HepG2 (cell line): ENCODE measurements around the gene PCBP1. TPM values are rescaled to one million over a fixed set of nuclear protein-coding genes. Genes with fewer than 3 reads are reported as not detected.

Source experiments
- ASH2L ChIP-seq: fragments of 300-600, 200-600 bp; sonication (generic); IDR thresholded peaks from 2 replicates; pipeline ENCODE4 v1.7.0; 2017; ENCODE audit warnings: low read depth, mild to moderate bottlenecking, moderate library complexity, mixed read lengths, low read length; ENCODE audit not compliant: insufficient read length
- FLYWCH1 ChIP-seq: sonication (generic); formaldehyde crosslinking; IDR thresholded peaks from 2 replicates; pipeline ENCODE4 v1.8.1; 2023; ENCODE audit warnings: mild to moderate bottlenecking, missing genetic modification reagents
- HMG20A ChIP-seq: IDR thresholded peaks from 2 replicates; pipeline ENCODE4 v1.6.1; 2016; ENCODE audit warnings: borderline replicate concordance
- KIAA2018 ChIP-seq: sonication (generic); formaldehyde crosslinking; IDR thresholded peaks from 2 replicates; pipeline ENCODE4 v1.5.0; 2020; ENCODE audit warnings: mild to moderate bottlenecking, missing genetic modification reagents, borderline replicate concordance
- KLF12 ChIP-seq: sonication (generic); formaldehyde crosslinking; IDR thresholded peaks from 2 replicates; pipeline ENCODE4 v1.4.0; 2020; ENCODE audit warnings: missing genetic modification reagents, borderline replicate concordance
- NFIC ChIP-seq: IDR thresholded peaks from 2 replicates; pipeline ENCODE4 v1.6.1; 2012; ENCODE audit warnings: mild to moderate bottlenecking, low read length, inconsistent platforms
- TIGD3 ChIP-seq: sonication (generic); formaldehyde crosslinking; IDR thresholded peaks from 2 replicates; pipeline ENCODE4 v1.5.1; 2020; ENCODE audit warnings: mild to moderate bottlenecking, missing genetic modification reagents, borderline replicate concordance
- ZNF205 ChIP-seq: IDR thresholded peaks from 2 replicates; pipeline ENCODE4 v1.6.1; 2018; ENCODE audit warnings: missing biosample characterization, missing genetic modification reagents
- ZNF501 ChIP-seq: sonication (generic); formaldehyde crosslinking; IDR thresholded peaks from 2 replicates; pipeline ENCODE4 v1.5.1; 2020; ENCODE audit warnings: mild to moderate bottlenecking, moderate library complexity, missing genetic modification reagents
- ZNF749 ChIP-seq: sonication (generic); formaldehyde crosslinking; IDR thresholded peaks from 2 replicates; pipeline ENCODE4 v1.8.0; 2022; ENCODE audit warnings: mild to moderate bottlenecking, missing genetic modification reagents, moderate library complexity, borderline replicate concordance
- ZNF792 ChIP-seq: IDR thresholded peaks from 2 replicates; pipeline ENCODE4 v1.6.1; 2016
- polyA plus RNA-seq, 8 experiments: library from polyadenylated mRNA; depleted of rRNA in 3 of 8; stranded (reverse) in 7 of 8; unstranded in 1 of 8; fragments of >200 nt; fragmentation: Illumina TruSeq in 4 of 8; extraction: Trizol in 4 of 8; gene quantifications; 2 replicates each; pipeline versions ENCODE4 v1.2.1 to v1.2.3, GENCODE V29; 2011 to 2016; ENCODE audit warnings: low read depth in 4 of 8, missing spikeins in 1 of 8, mixed read lengths in 1 of 8; ENCODE audit not compliant: insufficient read depth in 1 of 8
- total RNA-seq, 5 experiments: library from RNA; depleted of rRNA; stranded (reverse); fragments of >200 nt; fragmentation: Illumina TruSeq; extraction: Trizol; gene quantifications; 2 replicates each; pipeline ENCODE4 v1.2.3, GENCODE V29; 2016; ENCODE audit warnings: low read depth in 1 of 5
- TF ChIP-seq, protein P1 (sequence below): sonication (generic); formaldehyde crosslinking; IDR thresholded peaks from 2 replicates; pipeline ENCODE4 v1.4.0; 2020; ENCODE audit warnings: missing genetic modification reagents
- TF ChIP-seq, protein P2 (sequence below): sonication (generic); formaldehyde crosslinking; IDR thresholded peaks from 2 replicates; pipeline ENCODE4 v1.4.0; 2020; ENCODE audit warnings: missing genetic modification reagents

Gene PCBP1
- total and polyA plus RNA-seq, 2 of the 13 experiments (the other 11 are each of a cell fraction or from before 2014, with no cell fraction given): 32.0 to 137 TPM

DNA sequence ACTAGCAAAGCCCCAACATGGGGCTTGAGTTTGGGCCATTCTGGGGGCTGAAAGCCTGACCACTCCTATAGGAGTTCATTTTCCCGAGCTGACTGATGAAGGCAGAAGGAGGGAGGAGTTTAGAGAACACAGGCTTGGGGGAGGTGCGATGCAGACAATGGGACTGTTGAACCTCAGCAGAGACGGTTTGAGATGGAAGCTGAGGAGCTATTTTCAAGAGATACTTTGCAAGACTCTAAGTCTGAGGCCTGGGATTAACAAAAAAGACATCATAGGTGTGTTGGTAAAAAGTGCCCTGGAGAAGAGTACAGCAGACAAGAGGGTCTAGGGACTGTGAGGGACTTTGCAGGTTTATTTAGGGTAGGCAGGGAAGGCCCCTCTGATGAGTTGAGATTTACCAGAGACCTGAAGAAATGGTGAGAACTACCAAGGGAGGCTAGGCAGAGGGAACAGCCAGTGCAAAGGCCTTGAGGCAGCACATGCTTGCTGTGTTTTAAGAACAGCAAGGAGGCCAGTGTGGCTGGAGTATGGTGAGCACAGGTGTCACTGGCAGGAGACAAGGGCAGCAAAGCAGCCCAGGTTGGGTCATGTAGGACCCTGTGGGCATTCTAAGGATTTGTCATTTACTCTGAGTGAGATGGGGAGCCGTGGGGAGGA lies 31.6 kb downstream of the PCBP1 start (continued):
- TF ChIP-seq, protein P1, sequence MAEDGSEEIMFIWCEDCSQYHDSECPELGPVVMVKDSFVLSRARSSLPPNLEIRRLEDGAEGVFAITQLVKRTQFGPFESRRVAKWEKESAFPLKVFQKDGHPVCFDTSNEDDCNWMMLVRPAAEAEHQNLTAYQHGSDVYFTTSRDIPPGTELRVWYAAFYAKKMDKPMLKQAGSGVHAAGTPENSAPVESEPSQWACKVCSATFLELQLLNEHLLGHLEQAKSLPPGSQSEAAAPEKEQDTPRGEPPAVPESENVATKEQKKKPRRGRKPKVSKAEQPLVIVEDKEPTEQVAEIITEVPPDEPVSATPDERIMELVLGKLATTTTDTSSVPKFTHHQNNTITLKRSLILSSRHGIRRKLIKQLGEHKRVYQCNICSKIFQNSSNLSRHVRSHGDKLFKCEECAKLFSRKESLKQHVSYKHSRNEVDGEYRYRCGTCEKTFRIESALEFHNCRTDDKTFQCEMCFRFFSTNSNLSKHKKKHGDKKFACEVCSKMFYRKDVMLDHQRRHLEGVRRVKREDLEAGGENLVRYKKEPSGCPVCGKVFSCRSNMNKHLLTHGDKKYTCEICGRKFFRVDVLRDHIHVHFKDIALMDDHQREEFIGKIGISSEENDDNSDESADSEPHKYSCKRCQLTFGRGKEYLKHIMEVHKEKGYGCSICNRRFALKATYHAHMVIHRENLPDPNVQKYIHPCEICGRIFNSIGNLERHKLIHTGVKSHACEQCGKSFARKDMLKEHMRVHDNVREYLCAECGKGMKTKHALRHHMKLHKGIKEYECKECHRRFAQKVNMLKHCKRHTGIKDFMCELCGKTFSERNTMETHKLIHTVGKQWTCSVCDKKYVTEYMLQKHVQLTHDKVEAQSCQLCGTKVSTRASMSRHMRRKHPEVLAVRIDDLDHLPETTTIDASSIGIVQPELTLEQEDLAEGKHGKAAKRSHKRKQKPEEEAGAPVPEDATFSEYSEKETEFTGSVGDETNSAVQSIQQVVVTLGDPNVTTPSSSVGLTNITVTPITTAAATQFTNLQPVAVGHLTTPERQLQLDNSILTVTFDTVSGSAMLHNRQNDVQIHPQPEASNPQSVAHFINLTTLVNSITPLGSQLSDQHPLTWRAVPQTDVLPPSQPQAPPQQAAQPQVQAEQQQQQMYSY (CRISPR knock-in tag): no peak
- TF ChIP-seq ZNF501 (CRISPR knock-in tag): no peak
- TF ChIP-seq KLF12 (CRISPR knock-in tag): no peak
- no peak for TF ChIP-seq HMG20A (CRISPR knock-in tag)
- TF ChIP-seq, protein P2, sequence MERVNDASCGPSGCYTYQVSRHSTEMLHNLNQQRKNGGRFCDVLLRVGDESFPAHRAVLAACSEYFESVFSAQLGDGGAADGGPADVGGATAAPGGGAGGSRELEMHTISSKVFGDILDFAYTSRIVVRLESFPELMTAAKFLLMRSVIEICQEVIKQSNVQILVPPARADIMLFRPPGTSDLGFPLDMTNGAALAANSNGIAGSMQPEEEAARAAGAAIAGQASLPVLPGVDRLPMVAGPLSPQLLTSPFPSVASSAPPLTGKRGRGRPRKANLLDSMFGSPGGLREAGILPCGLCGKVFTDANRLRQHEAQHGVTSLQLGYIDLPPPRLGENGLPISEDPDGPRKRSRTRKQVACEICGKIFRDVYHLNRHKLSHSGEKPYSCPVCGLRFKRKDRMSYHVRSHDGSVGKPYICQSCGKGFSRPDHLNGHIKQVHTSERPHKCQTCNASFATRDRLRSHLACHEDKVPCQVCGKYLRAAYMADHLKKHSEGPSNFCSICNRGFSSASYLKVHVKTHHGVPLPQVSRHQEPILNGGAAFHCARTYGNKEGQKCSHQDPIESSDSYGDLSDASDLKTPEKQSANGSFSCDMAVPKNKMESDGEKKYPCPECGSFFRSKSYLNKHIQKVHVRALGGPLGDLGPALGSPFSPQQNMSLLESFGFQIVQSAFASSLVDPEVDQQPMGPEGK (CRISPR knock-in tag): peak; percentile 49; the same call in 1 of the 2 replicates
- no peak for TF ChIP-seq ZNF749 (CRISPR knock-in tag)
- TF ChIP-seq ASH2L: peak; percentile 32
- no peak for TF ChIP-seq KIAA2018
- peak; percentile 97 for TF ChIP-seq ZNF792 (CRISPR knock-in tag)
- TF ChIP-seq NFIC: no peak
- no peak for TF ChIP-seq ZNF205
- TF ChIP-seq FLYWCH1 (CRISPR knock-in tag): no peak
- no peak for TF ChIP-seq TIGD3
